Lower leg skin (tissue), 3 donors: ENCODE data around the gene ACTL8.

Source experiments
- POLR2A ChIP-seq, 2 donors: fragments of 450-650 bp; IDR thresholded peaks; one replicate each; pipeline ENCODE4 v1.6.1; 2016 to 2017; ENCODE audit warnings: antibody characterized with exemption in 2 of 2, mild to moderate bottlenecking in 1 of 2, moderate library complexity in 1 of 2
- TF ChIP-seq, protein P1 (sequence below), 3 donors: fragments of 450-650 bp; IDR thresholded peaks; one replicate each; pipeline ENCODE4 v1.5.1; 2016; ENCODE audit warnings: antibody characterized with exemption in 3 of 3, mild to moderate bottlenecking in 3 of 3, moderate library complexity in 2 of 3

DNA sequence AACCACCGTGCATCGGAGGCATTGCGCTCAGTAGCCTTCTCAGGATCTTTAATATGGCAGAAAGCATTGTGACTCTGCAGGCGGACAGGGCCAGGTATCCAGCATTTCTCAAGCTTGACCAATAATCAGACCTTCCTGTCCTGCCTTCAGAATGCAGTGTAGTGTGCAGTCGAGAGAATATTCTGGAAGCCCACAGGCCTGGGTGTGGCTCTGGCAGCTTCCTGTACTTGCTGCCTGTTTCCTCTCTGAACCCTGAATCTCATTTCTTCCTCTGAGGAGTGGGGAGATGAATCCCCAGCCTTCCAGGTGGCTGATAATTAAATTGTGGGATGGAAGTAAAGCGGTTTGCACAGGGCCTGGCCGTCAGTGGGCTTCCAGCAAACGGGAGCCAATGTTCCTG, 42.3 kb downstream of the ACTL8 start:
- no peak for TF ChIP-seq POLR2A (IDR thresholded peaks at IDR 0.05)
- TF ChIP-seq, protein P1, sequence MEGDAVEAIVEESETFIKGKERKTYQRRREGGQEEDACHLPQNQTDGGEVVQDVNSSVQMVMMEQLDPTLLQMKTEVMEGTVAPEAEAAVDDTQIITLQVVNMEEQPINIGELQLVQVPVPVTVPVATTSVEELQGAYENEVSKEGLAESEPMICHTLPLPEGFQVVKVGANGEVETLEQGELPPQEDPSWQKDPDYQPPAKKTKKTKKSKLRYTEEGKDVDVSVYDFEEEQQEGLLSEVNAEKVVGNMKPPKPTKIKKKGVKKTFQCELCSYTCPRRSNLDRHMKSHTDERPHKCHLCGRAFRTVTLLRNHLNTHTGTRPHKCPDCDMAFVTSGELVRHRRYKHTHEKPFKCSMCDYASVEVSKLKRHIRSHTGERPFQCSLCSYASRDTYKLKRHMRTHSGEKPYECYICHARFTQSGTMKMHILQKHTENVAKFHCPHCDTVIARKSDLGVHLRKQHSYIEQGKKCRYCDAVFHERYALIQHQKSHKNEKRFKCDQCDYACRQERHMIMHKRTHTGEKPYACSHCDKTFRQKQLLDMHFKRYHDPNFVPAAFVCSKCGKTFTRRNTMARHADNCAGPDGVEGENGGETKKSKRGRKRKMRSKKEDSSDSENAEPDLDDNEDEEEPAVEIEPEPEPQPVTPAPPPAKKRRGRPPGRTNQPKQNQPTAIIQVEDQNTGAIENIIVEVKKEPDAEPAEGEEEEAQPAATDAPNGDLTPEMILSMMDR (IDR thresholded peaks at IDR 0.05) = no peak
